Skeletal muscle satellite cell (primary cell): ENCODE measurements around the gene YTHDF1. TPM values are rescaled to one million over a fixed set of nuclear protein-coding genes. Genes with fewer than 3 reads are reported as not detected.

Experiments used
- small RNA-seq: library from RNA; depleted of rRNA; stranded (forward); fragments of <200 nt; gene quantifications from one replicate; pipeline ENCODE3, GENCODE V24; 2012

The YTHDF1 gene

Small RNA genes lying within 50 kb of the gene (small RNA-seq; reads per million reads assigned to genes)
- gene MIR124-3: not detected
- not detected for gene MIR3196
